ENCODE results near the gene C20orf202.

C20orf202 gene

DNA sequence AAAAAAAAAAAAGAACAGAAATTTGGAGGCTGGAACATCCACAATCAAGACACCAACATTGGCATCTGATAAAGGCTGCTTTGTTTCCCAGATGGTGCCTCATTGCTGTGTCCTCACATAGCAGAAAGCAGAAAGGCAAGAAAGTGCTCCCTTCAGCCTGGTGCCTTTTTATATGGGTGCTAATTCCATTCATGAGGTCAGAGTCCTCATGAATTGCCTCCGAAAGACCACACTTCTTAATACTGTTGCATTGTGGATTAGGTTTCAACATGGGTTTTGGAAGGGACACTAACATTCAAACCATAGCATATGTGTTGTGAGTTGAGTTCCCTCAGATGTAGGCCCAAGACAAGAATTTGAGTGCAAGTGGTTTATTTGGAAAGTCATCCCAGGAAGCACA lies 8.0 kb upstream of the C20orf202 start:
- H3K4me3 ChIP-seq (IDR thresholded peaks at IDR 0.05; ENCODE audit: insufficient read depth, low read depth, low read length): no peak overlapping the region
- no peaks in the 10 kb centered on the region for H4K20me1 ChIP-seq (ENCODE audit: insufficient read depth)
- no peaks in the 10 kb centered on the region for H3K4me1 ChIP-seq (ENCODE audit: low read depth, poor library complexity, severe bottlenecking)
- H3K9ac ChIP-seq: no peak overlapping the region
- TF ChIP-seq, protein P1, sequence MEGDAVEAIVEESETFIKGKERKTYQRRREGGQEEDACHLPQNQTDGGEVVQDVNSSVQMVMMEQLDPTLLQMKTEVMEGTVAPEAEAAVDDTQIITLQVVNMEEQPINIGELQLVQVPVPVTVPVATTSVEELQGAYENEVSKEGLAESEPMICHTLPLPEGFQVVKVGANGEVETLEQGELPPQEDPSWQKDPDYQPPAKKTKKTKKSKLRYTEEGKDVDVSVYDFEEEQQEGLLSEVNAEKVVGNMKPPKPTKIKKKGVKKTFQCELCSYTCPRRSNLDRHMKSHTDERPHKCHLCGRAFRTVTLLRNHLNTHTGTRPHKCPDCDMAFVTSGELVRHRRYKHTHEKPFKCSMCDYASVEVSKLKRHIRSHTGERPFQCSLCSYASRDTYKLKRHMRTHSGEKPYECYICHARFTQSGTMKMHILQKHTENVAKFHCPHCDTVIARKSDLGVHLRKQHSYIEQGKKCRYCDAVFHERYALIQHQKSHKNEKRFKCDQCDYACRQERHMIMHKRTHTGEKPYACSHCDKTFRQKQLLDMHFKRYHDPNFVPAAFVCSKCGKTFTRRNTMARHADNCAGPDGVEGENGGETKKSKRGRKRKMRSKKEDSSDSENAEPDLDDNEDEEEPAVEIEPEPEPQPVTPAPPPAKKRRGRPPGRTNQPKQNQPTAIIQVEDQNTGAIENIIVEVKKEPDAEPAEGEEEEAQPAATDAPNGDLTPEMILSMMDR (conservative IDR thresholded peaks at IDR 0.05; ENCODE audit: low read depth, low read length): no peak
- no peak overlapping the region for H2AFZ ChIP-seq (ENCODE audit: low read depth)
- H3K4me2 ChIP-seq: no peak overlapping the region
- no peaks in the 10 kb centered on the region for H3K27me3 ChIP-seq (ENCODE audit: insufficient read depth, low read depth)
- H3K27ac ChIP-seq: no peak overlapping the region
- no peaks in the 10 kb centered on the region for H3K79me2 ChIP-seq (ENCODE audit: insufficient read depth, low read depth)
- H3K36me3 ChIP-seq (ENCODE audit: insufficient read depth): no peaks in the 10 kb centered on the region

DNA sequence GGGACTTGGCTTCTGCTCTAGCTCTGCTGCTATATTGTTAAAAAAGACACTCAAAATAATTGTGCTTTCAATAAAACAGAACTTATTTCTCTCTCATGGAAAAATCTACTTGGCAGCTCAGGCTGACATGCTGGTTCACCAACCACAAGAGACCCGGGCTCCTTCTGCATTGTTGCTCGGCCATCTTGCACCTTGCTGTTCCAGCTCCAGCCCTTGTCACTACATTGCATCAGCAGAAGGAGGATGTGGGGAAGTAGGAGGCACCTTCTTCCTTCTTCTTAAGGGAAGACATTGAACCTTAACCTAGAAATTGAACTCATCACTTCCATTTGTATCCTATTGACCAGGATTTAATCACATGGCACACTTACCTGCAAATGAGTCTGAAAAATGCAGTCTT lies 6.6 kb upstream of the C20orf202 start:
- Histone ChIP-seq H3K4me3 (IDR thresholded peaks at IDR 0.05; ENCODE audit: insufficient read depth, low read depth, low read length) (no peak overlapping the region), H3K36me3 (ENCODE audit: insufficient read depth) (no peaks in the 10 kb centered on the region), H3K4me1 (ENCODE audit: low read depth, poor library complexity, severe bottlenecking) (no peaks in the 10 kb centered on the region), H3K79me2 (ENCODE audit: insufficient read depth, low read depth) (no peaks in the 10 kb centered on the region), H2AFZ (ENCODE audit: low read depth) (no peak overlapping the region), H4K20me1 (ENCODE audit: insufficient read depth) (no peaks in the 10 kb centered on the region), H3K27me3 (ENCODE audit: insufficient read depth, low read depth) (no peaks in the 10 kb centered on the region), H3K4me2 (no peak overlapping the region), H3K9ac (no peak overlapping the region), H3K27ac (no peak overlapping the region)
- TF ChIP-seq, protein P1 (conservative IDR thresholded peaks at IDR 0.05; ENCODE audit: low read depth, low read length): no peak

DNA sequence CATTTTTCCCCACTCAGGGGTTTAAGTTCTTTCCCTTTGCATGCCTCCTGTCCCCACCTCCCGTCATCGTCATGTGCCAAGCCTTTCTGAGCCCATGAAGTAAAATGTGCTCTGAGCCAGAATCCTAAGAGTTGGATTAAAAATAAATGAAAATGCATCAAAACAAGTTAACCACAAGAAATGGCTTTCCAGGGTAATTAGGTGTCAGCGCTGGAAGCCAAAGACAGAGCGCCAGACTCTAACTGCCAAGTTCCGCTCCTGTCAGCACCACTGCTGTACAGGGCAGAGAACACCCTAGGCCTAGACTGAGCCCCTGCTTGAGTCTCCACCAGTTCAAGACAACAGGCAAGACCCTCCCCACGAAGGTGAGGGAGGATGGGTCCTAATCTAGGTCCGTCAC lies 5.5 kb upstream of the C20orf202 start:
- Histone ChIP-seq H4K20me1 (ENCODE audit: insufficient read depth) (no peaks in the 10 kb centered on the region), H3K36me3 (ENCODE audit: insufficient read depth) (no peaks in the 10 kb centered on the region), H3K27me3 (ENCODE audit: insufficient read depth, low read depth) (no peaks in the 10 kb centered on the region), H2AFZ (ENCODE audit: low read depth) (no peak overlapping the region), H3K4me1 (ENCODE audit: low read depth, poor library complexity, severe bottlenecking) (no peaks in the 10 kb centered on the region), H3K27ac (no peak overlapping the region), H3K9ac (no peak overlapping the region), H3K79me2 (ENCODE audit: insufficient read depth, low read depth) (no peaks in the 10 kb centered on the region), H3K4me3 (IDR thresholded peaks at IDR 0.05; ENCODE audit: insufficient read depth, low read depth, low read length) (no peak overlapping the region), H3K4me2 (no peak overlapping the region)
- TF ChIP-seq, protein P1 (conservative IDR thresholded peaks at IDR 0.05; ENCODE audit: low read depth, low read length): no peak

DNA sequence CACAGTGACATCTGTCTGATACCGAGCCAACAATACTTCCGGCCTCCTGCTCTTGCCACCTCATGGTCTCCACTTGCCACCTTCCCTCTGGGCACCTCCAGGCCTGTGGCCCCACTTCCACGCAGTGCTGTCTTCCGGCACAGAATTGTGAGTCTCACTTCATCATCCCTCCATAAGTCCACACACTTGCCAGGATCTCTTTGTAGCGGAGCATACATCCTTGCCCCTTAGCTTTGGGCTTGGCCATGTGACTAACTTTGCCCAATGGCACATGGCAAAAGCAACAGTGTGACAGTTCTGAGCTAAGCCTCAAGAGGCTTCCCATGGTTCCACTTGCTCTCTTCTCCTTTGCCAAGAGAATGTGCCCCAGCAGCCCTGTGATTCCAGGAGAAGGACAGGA lies 4.5 kb upstream of the C20orf202 start:
- no peak overlapping the region for H3K9ac ChIP-seq
- H4K20me1 ChIP-seq (ENCODE audit: insufficient read depth): no peaks in the 10 kb centered on the region
- TF ChIP-seq, protein P1 (conservative IDR thresholded peaks at IDR 0.05; ENCODE audit: low read depth, low read length): no peak
- H3K4me3 ChIP-seq (IDR thresholded peaks at IDR 0.05; ENCODE audit: insufficient read depth, low read depth, low read length): no peak overlapping the region
- no peaks in the 10 kb centered on the region for H3K79me2 ChIP-seq (ENCODE audit: insufficient read depth, low read depth)
- no peaks in the 10 kb centered on the region for H3K36me3 ChIP-seq (ENCODE audit: insufficient read depth)
- H3K4me1 ChIP-seq (ENCODE audit: low read depth, poor library complexity, severe bottlenecking): no peaks in the 10 kb centered on the region
- no peak overlapping the region for H2AFZ ChIP-seq (ENCODE audit: low read depth)
- H3K4me2 ChIP-seq: no peak overlapping the region
- no peak overlapping the region for H3K27ac ChIP-seq
- H3K27me3 ChIP-seq (ENCODE audit: insufficient read depth, low read depth): no peaks in the 10 kb centered on the region

All from KMS-11 (cell line).